ENCODE measurements around the gene CPM.
"Not testable (repeated sequence)": the region's sequence is repeated elsewhere in the genome, so short reads cannot be mapped to it uniquely, and the experiment has no call there.

CPM gene

DNA sequence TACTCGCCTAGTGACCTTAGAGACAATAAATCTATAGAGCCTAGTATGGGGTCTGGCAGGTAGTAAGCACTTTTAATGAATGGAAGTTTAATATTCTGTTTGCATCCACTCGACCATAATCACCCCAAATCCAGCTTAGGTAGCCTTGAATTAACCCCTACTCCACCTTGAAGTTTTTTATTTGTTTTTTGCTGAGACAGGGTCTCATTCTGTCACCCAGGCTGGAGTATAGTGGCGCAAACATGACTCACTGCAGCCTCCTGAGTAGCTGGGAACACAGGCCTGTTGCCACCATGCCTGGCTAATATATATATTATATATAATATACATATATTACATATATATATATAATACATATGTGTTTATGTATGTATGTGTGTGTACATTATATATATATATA, 86.2 kb downstream of the CPM start:
- no peak for DNase-seq

- no peak for DNase-seq
Observed at GRCh38 chr12:68844788-68845695, 87.9 kb downstream of the CPM start.

GRCh38 chr12:68844318-68844745, 88.6 kb downstream of the CPM start:
- no peak for DNase-seq

DNA sequence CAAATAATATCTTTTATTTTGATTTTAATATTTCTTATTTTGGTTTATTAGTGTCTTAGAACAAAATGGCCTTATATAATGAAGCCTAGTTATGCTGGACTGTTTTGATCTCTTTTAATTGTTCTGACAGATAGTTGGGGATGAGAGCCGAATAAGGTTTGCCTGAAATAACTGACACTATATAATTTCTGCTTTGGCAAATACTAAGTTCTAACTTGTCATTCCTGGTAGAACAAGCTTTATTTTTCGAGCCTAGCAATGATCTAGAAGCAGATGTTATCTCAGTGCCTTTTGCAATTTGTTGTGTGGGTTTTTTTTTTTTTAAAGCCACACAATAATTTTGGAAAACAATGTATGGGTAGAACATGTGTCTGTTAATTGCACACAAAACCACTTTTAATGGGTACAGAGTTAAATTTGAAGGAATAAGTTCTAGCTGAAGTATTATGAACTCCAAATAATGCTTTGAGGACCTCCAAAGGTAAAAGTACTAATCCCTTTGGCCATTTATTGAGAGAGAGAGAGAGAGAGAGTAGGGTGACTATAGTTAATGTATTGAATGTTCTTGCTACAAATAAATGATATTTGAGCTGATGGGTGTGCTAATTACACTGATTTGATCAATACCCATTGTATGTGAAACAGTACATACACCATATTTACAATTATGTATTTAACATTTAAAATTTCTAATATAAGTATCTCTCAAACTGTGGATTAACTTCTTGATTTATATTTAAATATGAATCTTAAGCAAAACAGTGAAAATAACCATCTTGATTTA, 90.0 kb downstream of the CPM start:
- DNase-seq, result no peak

- no peak for DNase-seq
Observed at GRCh38 chr12:68842123-68842522, 90.8 kb downstream of the CPM start.

GRCh38 chr12:68841717-68842116, 91.3 kb downstream of the CPM start:
- DNase-seq, result no peak

- DNase-seq, result not testable (repeated sequence)
Observed at GRCh38 chr12:68841175-68841574, 91.8 kb downstream of the CPM start.

GRCh38 chr12:68839183-68840147, 93.5 kb downstream of the CPM start:
- no peak for DNase-seq

- DNase-seq, result no peak
Observed at GRCh38 chr12:68838046-68838886, 94.7 kb downstream of the CPM start.

GRCh38 chr12:68837215-68837614, 95.8 kb downstream of the CPM start:
- DNase-seq, result no peak

GRCh38 chr12:68835333-68835908, 97.5 kb downstream of the CPM start:
- no peak for DNase-seq

DNA sequence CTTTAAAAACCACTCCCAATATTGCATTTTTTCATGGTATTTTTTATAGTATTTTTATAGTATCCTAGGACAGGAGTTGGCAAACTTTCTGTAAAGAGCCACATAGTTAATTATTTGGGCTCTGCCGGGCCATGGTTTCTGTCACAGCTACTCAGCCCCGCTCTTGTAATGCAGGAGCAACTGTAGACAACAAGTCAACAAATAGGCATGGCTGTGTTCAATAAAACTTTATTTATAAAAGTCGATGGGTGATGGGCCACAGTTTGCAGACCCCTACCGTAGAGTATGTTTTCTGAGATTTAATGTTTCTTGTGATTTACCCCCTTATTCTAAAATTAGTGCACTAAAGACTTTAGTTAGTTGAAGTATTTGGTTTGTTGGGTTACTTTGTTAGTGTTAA, 99.5 kb downstream of the CPM start:
- no peak for DNase-seq

- DNase-seq, result no peak
Observed at GRCh38 chr12:68832504-68832867, 100.5 kb downstream of the CPM start.

DNA sequence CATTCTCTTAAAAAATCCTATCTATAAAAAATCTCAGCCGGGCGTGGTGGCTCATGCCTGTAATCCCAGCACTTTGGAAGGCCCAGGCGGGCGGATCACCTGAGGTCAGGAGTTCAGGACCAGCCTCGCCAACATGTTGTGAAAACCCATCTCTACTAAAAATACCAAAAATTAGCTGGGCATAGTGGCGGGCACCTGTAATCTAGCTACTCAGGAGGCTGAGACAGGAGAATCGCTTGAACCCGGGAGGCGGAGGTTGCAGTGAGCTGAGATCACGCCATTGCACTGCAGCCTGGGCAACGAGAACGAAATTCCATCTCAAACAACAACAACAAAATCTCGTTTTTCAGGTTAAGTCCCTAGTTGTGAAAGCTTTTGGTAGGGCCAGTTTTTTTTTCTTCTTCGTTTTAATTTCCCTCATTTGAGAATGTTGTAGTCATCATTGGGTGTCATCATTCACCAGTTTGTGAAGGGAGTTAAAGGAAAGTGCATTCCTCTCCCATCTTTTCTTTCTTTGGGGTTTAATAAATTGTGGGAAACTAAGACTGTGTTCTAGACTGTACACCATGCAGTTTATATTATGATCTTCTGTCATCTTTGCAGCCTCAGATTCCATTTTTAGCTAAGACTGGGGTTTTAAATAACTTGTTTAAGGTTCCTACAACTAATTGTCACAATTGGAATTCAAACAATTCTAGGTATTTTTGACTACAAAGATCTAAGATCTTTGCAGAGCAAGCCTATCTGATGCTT, 101.0 kb downstream of the CPM start:
- no peak for DNase-seq

- DNase-seq, result no peak
Observed at GRCh38 chr12:68831272-68831671, 101.7 kb downstream of the CPM start.

- no peak for DNase-seq
Observed at GRCh38 chr12:68828672-68829068, 104.3 kb downstream of the CPM start.

- no peak for DNase-seq
Observed at GRCh38 chr12:68827895-68828671, 104.9 kb downstream of the CPM start.

GRCh38 chr12:68825569-68826217, 107.3 kb downstream of the CPM start:
- no peak for DNase-seq

DNA sequence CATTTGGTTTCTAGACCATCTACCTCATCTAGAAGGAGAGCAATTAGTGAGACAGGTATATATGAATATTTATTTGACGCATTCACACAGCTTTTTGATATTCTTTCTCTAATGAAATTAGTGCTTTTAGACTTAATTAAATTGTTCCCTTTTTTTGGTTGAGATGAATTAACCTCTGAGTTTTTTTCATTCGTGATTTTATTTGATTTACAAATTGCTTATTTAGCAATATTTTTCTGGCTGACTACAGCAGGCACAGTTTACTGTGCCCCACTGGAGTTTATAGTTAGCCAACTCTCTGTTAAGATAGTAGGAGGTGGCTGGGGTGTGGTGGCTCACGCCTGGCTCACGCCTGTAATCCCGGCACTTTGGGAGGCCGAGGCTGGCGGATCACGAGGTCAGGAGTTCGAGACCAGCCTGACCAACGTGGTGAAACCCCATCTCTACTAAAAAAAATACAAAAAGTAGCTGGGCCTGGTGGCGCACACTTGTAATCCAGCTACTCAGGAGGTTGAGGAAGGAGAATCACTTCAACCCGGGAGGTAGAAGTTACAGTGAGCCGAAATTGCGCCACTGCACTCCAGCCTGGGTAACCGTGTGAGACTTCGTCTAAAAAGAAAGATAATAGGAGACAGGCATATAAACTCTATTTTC, 108.2 kb downstream of the CPM start:
- no peak for DNase-seq

All from stimulated activated CD8-positive, alpha-beta memory T cell treated with anti-CD3 and anti-CD28 coated beads, Interleukin-4, amount 100 ng/mL, for 48 hours (primary cell).